NCI-H2029 (cell line): ENCODE results near the gene ZNF141.
"Not testable (repeated sequence)": the region's sequence is repeated elsewhere in the genome, so short reads cannot be mapped to it uniquely, and the experiment has no call there.

Source experiments
- DNase-seq: peaks from one replicate; lab custom pipeline; 2025; lab: John Stamatoyannopoulos, UW

The ZNF141 gene

GRCh38 chr4:385934-386707 is 48.5 kb downstream of the ZNF141 start:
- no peak for DNase-seq

GRCh38 chr4:386708-387105 is 49.1 kb downstream of the ZNF141 start:
- no peak for DNase-seq

- DNase-seq, result no peak
These were observed 66.4 kb downstream of the ZNF141 start for GRCh38 chr4:404006-404405.

GRCh38 chr4:408321-408720 is 70.7 kb downstream of the ZNF141 start:
- DNase-seq, result not testable (repeated sequence)

- DNase-seq, result no peak
These were observed 85.0 kb downstream of the ZNF141 start for GRCh38 chr4:422587-422986.
